SW 1271 (cell line): Measurements from ENCODE around the gene ADH1B.
"Not testable (repeated sequence)": the region's sequence is repeated elsewhere in the genome, so short reads cannot be mapped to it uniquely, and the experiment has no call there.

Experiments
- DNase-seq, 2 experiments: peaks; one replicate each; lab custom pipeline; 2025; lab: John Stamatoyannopoulos, UW

The ADH1B gene

GRCh38 chr4:99323756-99324155 lies 2.6 kb upstream of the ADH1B start:
- no peak for DNase-seq

- DNase-seq = not testable (repeated sequence)
Observed at GRCh38 chr4:99317811-99318210, 3.4 kb downstream of the ADH1B start.

GRCh38 chr4:99317354-99317753 lies 3.8 kb downstream of the ADH1B start:
- no peak for DNase-seq

- DNase-seq = no peak
Observed at GRCh38 chr4:99315839-99316238, 5.4 kb downstream of the ADH1B start.

- DNase-seq = no peak
Observed at GRCh38 chr4:99314211-99314610, 7.0 kb downstream of the ADH1B start.

GRCh38 chr4:99310389-99310788 lies 10.8 kb downstream of the ADH1B start:
- DNase-seq = no peak

GRCh38 chr4:99305638-99306400 lies 15.4 kb downstream of the ADH1B start:
- no peak for DNase-seq

GRCh38 chr4:99301376-99302164 lies 19.6 kb downstream of the ADH1B start:
- DNase-seq = no peak

- DNase-seq = no peak
Observed at GRCh38 chr4:99300934-99301333, 20.3 kb downstream of the ADH1B start.

- DNase-seq = no peak
Observed at GRCh38 chr4:99293357-99293756, 27.8 kb downstream of the ADH1B start.

GRCh38 chr4:99290848-99291786 lies 30.1 kb downstream of the ADH1B start, which contains the start of gene ADH1A:
Gene ADH1A (minus strand): TSS chr4:99290985. CDS start chr4:99290914, 71 bp downstream.
- no peak for DNase-seq

- DNase-seq = no peak
Observed at GRCh38 chr4:99285387-99285786, 35.8 kb downstream of the ADH1B start.

- DNase-seq = no peak
Observed at GRCh38 chr4:99282731-99283130, 38.5 kb downstream of the ADH1B start.

- DNase-seq = no peak
Observed at GRCh38 chr4:99281261-99281660, 39.9 kb downstream of the ADH1B start.

GRCh38 chr4:99276417-99276816 lies 44.8 kb downstream of the ADH1B start:
- no peak for DNase-seq

- DNase-seq = no peak
Observed at GRCh38 chr4:99275885-99276284, 45.3 kb downstream of the ADH1B start.

- DNase-seq = no peak
Observed at GRCh38 chr4:99275050-99275449, 46.2 kb downstream of the ADH1B start.

- DNase-seq = no peak
Observed at GRCh38 chr4:99273704-99274103, 47.5 kb downstream of the ADH1B start.

GRCh38 chr4:99264927-99265326 lies 56.3 kb downstream of the ADH1B start:
- no peak for DNase-seq
